NCI-H2081 (cell line): Measurements from ENCODE around the gene INTS6L.
"Not testable (repeated sequence)": the region's sequence is repeated elsewhere in the genome, so short reads cannot be mapped to it uniquely, and the experiment has no call there.

ENCODE experiments used
- DNase-seq, 2 experiments: peaks; one replicate each; lab custom pipeline; 2025; lab: John Stamatoyannopoulos, UW

The INTS6L gene

DNA sequence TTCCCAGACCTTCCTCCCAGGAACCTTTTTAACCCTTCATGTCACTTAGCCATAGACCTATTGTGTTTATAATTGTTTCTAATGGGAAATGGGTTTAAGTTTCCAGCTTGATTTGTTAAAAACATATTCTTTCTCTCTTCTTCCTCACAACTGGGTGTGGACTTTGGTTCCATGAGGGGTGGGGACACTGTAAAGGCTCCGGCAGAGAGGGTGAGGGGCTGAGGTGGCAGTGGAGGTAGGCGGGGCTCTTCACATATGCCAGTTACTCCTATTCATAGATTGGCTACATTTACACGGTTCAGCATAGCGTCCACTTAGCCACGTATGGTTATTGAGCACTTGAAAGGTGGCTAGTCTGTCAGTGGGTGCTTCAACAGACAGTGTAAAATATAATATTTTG, 7.8 kb downstream of the INTS6L start:
- no peak for DNase-seq

DNA sequence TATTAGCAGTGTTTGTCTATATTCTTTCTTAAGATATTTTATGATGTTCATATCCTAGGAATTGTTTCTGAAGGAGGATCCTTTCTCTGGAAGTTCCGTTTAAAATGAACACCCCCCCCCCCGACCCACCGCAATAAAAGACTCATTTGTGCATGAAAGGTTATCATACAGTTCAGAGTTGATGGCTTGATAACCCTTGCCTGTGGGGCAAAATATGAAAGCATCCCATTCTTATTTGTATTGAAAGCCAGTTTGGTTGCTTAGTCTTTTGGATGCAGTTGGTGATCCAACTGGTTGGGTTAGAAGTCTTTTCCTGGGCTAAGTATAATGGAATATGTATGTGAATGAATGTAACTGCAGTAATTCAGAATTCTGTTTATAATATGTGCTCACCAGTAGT, 8.3 kb downstream of the INTS6L start:
- no peak for DNase-seq

DNA sequence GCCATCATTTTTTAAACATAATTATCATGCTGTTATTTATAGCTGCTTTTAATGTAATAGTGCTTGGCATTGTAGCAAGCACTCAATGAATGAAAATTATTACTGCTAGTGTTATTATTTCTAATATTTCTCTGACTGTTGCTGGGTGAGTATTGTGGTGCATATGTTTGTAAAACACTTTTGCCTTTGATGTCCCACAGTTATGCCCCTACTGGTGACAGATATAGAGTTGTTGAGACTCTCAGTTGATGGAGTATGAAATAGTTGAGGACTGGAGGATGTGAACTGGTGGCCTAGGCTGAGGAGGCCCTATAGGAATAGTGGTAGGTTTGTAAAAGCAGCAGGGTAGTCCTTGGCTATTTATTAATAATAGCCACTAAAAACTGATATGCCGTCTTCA, 9.6 kb downstream of the INTS6L start:
- no peak for DNase-seq

DNA sequence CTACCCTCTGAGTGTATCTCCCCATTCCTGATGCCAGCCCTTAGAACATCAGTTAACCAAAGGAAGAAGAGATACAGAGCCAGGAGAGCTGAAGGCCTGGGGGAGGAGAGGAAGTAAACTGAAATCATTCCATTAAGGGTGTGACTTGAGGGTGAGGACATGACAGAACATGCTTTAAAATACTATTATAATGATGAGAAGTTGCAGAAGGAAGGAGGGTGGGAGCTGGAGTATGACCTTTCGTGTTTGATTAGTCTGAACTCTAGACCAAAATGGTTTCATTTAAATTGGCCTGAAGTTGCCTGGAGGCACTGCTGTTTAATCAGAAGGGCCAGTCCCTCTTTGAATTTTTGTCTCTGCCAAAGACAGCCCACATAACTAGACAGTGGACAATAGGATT, 11.4 kb downstream of the INTS6L start:
- DNase-seq = no peak

DNA sequence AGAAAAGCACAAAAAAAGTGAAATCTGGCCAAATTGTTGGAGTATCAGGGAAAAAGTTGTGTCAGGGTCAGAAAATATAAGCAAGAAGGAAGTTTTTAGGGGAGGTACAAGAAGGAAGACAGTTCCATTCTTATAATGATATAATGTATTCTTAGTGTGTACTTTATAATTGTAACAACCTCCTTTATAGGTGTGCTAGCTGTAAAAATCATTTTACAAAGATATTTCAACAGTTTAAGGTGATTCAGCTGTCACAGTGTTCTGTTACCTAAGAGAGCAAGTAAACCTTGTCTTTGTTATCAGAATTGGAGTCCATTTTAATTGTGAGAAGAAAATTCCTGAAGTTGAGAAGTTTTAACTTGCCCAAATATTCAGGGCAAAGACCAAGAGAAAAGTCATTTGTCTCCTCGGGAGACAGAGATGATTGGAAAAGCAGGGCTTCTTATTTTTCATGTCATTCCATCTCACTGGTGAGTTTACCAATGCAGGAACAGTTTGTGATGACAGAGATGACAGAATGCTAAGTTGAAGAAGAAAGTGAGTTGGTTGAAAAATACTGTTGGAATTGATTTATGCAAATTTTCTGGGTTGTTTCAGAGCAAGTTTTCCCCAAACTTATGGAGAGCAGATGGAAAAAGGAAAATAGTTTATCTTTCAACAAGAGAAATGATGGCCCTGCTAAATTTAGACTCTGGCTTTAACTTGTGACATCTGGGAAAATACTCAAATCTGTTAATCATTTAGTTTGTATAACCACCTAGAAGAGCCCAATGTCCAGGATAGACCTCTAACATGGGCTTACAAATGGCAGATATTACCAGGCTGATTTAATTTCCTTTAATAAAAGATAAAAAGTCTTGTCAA, 14.8 kb downstream of the INTS6L start:
- no peak for DNase-seq

DNA sequence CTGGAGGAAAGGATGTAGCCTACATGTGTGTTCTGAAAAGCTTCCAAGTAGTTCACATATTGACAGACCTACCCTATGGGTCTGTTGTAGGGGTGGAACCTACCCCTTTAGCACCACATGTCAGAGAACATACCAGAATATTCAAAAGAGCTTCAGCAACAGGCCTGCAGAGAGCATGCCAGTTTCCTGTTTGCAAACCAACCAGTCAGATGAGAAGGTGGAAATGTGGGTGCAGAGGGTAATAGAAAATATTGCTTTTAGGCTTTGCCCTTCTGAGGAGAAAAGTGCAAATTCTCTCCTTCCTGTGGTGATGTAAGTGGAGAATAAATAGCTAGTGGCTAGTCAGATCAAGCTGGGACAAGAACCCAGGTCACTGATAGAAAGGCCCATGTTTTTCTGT, 16.4 kb downstream of the INTS6L start:
- no peak for DNase-seq

DNA sequence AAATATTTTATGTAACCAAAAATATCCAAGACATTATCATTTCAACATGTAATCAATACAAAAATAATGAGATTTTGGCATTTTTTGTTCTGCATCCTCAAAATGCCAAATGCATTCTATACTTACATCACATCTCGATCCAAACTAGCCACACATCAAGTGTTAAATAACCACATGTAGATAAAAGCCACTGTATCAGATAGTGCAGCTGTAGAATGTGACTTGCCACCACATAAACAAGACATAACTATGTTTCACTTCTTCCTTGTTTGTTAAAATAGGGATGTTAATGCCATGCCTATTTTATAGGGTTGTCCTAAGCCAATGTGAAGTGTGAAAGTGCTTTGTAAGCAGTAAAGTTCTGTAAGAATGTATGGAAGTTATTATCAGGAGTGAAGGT, 20.9 kb downstream of the INTS6L start:
- no peak for DNase-seq

DNA sequence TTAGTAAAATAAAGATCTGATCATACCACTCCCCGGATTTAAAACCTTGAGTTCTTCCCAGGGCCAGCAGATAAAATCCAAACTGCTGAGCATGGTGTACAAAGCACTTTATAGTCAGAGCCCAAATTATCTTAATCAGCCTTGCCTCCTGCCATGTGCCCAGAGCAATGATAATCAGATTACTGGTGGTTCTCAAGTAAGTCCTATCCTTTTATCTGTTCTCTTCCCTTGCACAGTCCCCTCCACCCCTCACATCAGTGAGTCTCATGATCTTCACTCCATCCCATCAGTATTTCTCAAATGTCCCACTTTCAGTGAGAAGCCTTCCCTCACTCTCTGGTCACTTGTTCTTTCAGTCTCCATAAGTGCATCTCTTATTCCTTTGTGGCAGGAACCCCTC, 22.7 kb downstream of the INTS6L start:
- DNase-seq = no peak

DNA sequence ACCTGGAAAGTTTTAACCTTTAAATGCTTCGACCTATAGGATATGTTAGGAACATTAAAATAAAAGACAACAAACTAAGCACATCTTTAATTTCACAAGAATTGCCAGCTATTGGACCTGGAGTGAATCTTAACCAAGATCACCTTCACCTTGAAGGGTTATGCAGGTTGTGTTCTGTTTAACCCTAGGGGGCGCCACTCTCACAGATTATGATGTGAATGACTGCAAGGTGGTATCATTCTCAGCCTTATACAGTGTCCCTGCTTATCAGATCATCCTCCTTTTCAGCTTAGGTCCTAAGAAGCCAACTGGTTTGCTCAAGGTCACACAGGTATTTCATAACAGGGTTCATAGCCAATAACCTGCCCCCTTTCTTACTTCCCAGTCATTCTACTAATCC, 23.5 kb downstream of the INTS6L start:
- DNase-seq = no peak

DNA sequence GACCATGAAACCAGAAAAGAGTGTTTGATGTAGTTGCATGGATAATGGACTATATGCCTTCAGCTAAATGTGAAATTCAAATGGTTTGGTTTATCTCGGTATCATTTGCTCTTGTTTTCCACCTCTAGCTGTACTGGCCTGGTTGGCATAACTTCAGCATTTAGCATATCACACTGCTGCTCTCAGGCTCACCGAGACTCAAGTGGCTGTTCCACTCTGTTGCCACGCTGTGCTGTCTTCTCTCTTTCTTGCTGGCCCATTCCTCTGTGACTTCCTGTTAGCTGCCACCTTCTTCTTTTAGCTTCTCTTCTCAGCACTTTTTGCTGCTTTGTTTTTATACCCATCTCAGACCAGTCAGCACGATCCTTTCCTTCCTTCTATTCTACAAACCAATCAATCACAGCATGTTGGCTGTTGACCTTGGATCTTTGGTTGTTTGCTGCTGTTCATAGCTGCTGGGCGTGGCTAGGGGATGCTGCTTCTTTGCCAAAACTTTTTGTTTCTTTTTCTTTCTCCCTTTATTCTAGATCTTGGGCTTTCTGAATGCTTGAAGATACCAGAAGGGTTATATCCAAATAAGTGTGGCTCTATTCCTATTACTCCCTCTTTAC, 24.0 kb downstream of the INTS6L start:
- no peak for DNase-seq

DNA sequence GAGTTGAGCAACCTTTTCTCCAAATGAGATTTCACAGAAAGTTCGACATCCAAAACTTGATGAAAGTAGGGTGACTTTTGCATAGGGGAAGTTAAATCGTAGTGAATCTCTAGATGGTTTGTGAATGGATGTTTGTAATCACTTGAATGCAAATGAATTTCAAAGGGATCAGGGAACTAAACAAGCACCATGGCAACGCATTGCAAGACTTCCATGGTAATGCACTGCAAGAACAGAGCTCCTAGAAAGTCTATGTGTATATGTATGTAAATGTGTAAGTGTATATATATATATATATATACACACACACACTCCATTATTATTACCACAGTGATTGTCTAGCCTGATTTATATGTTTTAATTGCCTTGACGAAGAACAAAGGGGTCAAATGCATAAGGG, 27.3 kb downstream of the INTS6L start:
- no peak for DNase-seq

DNA sequence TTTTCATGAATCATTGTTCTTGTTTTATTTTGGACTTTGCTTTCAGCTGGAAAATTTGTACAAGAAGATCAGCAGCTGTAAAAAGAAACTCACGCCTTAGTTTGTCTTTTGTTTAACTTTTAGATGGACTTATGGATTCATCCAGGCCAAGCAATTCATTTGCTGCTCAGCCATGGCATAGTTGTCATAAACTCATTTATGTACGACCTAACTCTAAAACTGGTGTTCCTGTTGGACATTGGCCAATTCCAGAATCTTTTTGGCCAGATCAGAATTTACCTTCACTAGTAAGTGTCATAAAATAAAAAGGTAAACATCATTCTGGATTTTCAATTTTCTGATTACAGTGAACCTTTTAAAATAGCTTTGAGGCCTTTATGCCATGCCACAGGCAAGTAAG, 29.1 kb downstream of the INTS6L start:
- no peak for DNase-seq

DNA sequence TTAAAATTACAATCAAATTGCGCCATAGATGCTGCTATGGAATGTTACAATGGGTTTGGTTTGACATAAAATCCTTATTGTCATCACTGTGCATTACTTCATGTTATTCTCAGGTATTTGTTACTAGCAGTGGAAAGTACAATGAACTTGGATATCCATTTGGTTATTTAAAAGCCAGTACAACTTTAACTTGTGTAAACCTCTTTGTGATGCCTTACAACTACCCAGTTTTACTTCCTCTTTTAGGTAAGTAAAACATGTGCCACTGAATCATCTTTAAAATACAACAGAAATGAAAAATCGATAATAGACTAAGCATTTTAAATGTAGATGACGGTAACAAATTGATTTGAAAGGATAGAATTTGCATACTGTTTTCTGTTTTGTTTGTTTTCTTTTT, 35.6 kb downstream of the INTS6L start:
- no peak for DNase-seq

DNA sequence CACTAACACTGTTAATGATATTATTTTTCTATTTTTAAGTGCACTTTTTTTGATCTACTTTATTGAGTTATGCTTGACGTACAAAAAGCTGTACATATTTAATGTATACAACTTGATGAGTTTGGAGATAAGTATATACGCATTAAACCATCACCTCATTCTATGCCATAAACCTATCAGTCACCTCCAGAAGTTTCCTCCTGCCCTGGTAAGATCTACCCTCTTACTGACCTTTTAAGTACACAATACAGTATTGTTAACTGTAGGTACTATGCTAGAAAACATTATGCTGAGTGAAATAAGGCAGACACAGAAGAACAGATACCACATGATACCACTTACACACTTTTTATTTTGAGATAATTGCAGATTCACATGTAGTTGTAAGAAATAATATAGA, 36.9 kb downstream of the INTS6L start:
- DNase-seq = no peak

DNA sequence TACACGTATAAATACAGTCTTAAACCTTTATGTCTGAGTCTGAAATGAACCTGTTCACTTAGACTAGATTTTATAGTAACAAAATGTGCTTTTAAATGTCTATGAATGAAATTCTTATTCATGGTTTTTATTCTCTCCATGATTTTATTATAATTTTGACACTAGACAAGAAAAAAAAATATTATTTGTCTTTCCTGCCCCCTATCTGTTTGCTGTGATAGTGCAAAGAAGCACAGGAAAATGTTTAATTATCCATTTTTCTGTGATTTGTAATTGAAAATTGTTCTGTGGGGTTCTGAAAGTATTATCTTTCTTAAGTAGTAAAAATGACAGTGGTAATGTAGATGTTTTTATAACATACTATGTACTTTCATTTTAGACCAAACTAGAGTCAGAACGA, 52.0 kb downstream of the INTS6L start:
- no peak for DNase-seq

DNA sequence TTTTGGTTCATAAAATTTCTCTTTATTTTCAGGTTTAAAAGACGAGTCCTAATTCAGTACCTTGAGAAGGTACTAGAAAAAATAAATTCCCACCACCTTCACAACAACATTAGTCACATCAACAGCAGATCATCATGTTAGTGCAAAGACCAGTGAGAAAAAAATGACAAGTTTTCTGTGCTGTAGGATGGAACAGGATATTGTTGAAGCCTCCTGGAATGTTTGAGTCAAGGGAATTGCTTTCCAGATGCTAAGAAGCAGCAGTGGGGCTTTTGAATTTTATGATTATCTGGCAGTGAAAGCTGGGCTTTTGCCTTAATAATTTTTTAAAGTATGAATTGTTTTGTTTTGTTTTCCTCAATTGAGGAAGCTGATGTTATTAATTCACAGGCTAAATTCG, 61.0 kb downstream of the INTS6L start:
- no peak for DNase-seq

DNA sequence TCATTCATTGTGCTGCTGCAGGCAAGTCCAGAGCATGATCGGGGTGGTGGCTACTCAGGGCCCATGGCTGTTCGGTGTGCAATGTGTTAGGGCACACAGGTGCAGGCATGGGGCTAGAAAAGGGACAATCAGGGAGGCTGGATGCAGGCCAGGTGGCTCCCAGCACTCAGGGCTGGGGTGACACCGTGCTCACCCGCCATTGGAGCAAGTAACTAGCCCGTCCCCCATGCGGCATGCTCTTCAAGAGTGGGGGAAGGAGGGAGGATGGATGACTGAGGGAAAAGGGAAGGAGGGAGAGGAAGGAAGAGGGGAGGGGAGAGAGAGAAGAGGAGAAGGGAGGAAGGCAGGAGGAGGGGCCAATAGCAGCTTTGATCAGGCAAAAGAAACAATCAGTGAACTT, 64.7 kb downstream of the INTS6L start:
- no peak for DNase-seq

DNA sequence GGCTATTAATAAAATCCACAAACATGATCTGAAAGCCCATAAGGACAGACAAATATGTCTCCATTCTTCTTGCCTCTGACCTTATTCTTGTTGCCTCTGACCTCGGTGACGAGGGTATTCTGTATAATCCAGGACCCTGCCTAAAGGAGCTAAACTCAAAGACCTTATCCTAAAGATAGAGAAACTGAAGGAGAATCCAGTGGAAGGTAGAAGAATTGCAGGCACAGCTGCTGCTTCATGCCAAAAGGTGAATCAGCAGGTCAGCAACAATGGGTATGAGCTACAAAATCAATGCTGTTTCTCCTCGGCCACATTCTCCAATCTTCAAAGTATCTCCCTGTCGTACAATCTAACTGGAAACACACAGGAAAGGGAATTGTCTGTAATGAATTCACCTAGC, 71.4 kb downstream of the INTS6L start:
- no peak for DNase-seq

DNA sequence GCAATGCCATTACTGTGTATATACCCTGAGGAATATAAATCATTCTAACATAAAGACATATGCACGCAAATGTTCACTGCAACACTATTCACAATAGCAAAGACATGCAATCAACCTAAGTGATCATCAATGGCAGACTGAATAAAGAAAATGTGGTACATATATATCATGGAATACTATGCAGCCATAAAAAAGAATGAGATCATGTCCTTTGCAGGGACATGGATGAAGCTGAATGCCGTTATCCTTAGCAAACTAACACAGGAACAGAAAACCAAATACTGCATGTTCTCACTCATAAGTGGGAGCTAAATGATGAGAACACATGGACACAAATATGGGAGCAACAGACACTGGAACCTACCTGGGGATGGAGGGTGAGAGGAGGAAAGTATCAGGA, 73.6 kb downstream of the INTS6L start:
- not testable (repeated sequence) for DNase-seq

DNA sequence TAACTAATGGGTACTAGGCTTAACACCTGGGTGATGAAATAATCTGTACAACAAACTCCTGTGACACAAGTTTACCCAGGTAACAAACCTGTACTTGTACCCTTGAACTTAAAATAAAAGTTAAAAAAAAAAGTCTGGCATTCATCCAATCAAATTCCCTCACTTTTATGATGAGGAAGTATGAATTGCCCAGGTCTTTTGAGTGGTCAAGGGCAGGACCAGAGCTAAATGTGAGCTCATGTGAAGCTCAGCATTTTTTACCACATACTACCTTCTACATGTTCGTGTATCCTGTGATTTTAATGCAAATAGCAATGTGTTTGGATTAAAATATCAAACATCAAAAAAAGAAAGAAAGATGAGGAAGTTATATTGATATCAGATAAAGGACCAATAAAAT, 74.0 kb downstream of the INTS6L start:
- not testable (repeated sequence) for DNase-seq

DNA sequence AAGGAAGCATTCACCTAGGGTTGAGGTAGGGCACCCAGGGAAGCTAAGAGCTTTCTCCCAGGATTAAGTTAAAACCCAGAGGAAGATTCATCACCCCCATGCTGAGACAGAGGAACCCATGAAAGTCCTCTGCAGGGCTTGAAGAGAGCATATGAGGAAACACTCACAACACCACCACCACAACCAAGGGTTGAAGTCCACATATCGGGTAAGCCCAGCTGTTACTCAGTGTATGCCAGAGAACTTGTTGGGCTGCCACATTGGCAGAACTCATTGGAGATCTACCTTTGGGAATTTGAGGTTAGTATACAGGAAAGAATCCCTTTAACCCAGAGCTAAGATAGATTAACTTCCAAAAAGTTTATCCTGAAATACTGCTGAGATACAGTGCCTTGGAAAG, 75.1 kb downstream of the INTS6L start:
- no peak for DNase-seq

DNA sequence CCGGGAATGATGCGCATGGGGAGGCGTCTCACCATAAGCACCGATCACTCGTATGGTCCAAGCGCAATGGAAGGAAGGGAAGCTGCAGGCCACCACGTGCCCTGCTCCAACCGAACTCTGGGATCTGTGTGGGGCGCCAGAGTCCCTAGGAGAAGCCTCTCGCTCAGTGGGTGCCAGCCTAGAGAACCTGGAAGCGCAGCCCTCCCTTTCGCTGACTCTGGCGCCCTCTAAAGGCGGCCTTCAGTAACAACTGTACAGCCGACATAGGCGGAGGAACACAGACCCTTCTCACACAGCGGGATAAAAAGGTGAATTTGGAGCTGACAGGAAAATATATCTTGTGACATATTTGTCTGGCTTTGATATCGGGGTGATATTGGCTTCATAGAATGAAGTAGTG, 76.0 kb downstream of the INTS6L start:
- DNase-seq = no peak

DNA sequence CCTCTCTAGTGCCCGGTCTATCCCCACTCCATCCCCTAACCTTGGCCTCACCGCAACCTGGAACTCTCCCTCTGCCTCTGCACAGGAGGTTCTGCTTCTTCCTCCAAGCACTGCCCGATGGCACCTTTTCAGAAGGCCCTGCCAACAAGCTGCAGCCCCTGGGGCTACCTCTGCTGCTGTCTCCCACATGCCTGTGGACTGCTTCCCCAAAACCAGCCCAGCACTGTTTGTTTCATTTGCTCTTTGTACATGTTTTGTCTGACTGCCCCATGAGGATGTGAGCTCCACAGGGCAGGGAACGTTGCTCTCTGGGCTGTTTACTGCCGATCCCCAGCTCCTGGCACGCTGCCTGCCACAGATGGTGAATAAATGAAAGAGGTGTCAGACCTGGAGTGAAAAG, 85.4 kb downstream of the INTS6L start:
- no peak for DNase-seq
